Naive B cell (primary cell): ENCODE results near the gene MBP. TPM values are rescaled to one million over a fixed set of nuclear protein-coding genes. Genes with fewer than 3 reads are reported as not detected.
"Not testable (repeated sequence)": the region's sequence is repeated elsewhere in the genome, so short reads cannot be mapped to it uniquely, and the experiment has no call there.

Experiments
- ATAC-seq, 2 donors: fragments of 150-1000 bp; cut with Tn5 transposase; 2 replicates each; pipeline ENCODE4 v1.10.0; 2021; ENCODE audit warnings: low read depth in 2 of 2, mild to moderate bottlenecking in 2 of 2, moderate library complexity in 2 of 2
- DNase-seq: peaks from one replicate; pipeline ENCODE4 v3.0.0; 2022
- H3K27ac Mint-ChIP-seq, 6 donors: one replicate each; pipeline ENCODE4 v1.8.0; 2020 to 2022; ENCODE audit warnings: mild to moderate bottlenecking in 6 of 6, mixed read lengths in 6 of 6, moderate library complexity in 5 of 6, inconsistent platforms in 2 of 6
- H3K27me3 Mint-ChIP-seq, 3 donors: one replicate each; pipeline ENCODE4 v1.8.0; 2021 to 2022; ENCODE audit warnings: mixed read lengths in 3 of 3, mild to moderate bottlenecking in 1 of 3
- H3K36me3 Mint-ChIP-seq, 2 donors: one replicate each; pipeline ENCODE4 v1.8.0; 2020 to 2022; ENCODE audit warnings: mixed read lengths in 2 of 2, inconsistent platforms in 1 of 2, mild to moderate bottlenecking in 1 of 2
- H3K4me1 Mint-ChIP-seq, 3 donors: one replicate each; pipeline ENCODE4 v1.8.0; 2020 to 2022; ENCODE audit warnings: mixed read lengths in 3 of 3, inconsistent platforms in 1 of 3, mild to moderate bottlenecking in 1 of 3, moderate library complexity in 1 of 3
- H3K4me3 Mint-ChIP-seq, 8 donors: one replicate each; pipeline ENCODE4 v1.8.0; 2020 to 2022; ENCODE audit warnings: mild to moderate bottlenecking in 8 of 8, mixed read lengths in 8 of 8, moderate library complexity in 8 of 8, inconsistent platforms in 2 of 8
- H3K9me3 Mint-ChIP-seq, 7 donors: one replicate each; pipeline ENCODE4 v1.8.0; 2020 to 2022; ENCODE audit warnings: mixed read lengths in 7 of 7, mild to moderate bottlenecking in 5 of 7, inconsistent platforms in 2 of 7, moderate library complexity in 1 of 7
- polyA plus RNA-seq, 6 donors: library from polyadenylated mRNA; unstranded; fragments of 300-500 nt; fragmentation: Illumina TruSeq; gene quantifications; one replicate each; pipeline ENCODE4 v1.2.3, GENCODE V29; 2021; ENCODE audit warnings: low read depth in 6 of 6

MBP gene
- polyA plus RNA-seq, 6 donors from 2014 or later, result 35.4 to 69.2 (median 66.6) TPM

- no peak overlapping the region for H3K4me3 Mint-ChIP-seq
- ATAC-seq (no peak), DNase-seq (no peak)
- peaks cover 20 to 32% (median 23%) of the 10 kb centered on the region in 3 donors for H3K4me1 Mint-ChIP-seq
- H3K27ac Mint-ChIP-seq, result no peak overlapping the region
- no peaks in the 10 kb centered on the region for H3K27me3 Mint-ChIP-seq
- peaks cover 5 to 22% of the 10 kb centered on the region in 2 donors for H3K36me3 Mint-ChIP-seq
- H3K9me3 Mint-ChIP-seq, result peaks cover 0 to 11% (median 0%) of the 10 kb centered on the region in 7 donors
Observed at GRCh38 chr18:77022556-77022955, 110.0 kb downstream of the MBP start.

GRCh38 chr18:77022116-77022515 is 110.5 kb downstream of the MBP start:
- DNase-seq (no peak), ATAC-seq (no peak)
- H3K27me3 Mint-ChIP-seq, result no peaks in the 10 kb centered on the region
- H3K4me1 Mint-ChIP-seq, result peaks cover 20 to 32% (median 23%) of the 10 kb centered on the region in 3 donors
- no peak overlapping the region for H3K4me3 Mint-ChIP-seq
- H3K27ac Mint-ChIP-seq, result peak overlapping the region in 3 of 6 donors; percentile 24 to 56 (median 33)
- H3K9me3 Mint-ChIP-seq, result peaks cover 0 to 11% (median 0%) of the 10 kb centered on the region in 7 donors
- H3K36me3 Mint-ChIP-seq, result peaks cover 5 to 26% of the 10 kb centered on the region in 2 donors

GRCh38 chr18:77021478-77021877 is 111.1 kb downstream of the MBP start:
- Mint-ChIP-seq H3K27ac (peak overlapping the region in 3 of 6 donors; percentile 24 to 56 (median 44)), H3K36me3 (peaks cover 7 to 33% of the 10 kb centered on the region in 2 donors), H3K9me3 (peaks cover 0 to 11% (median 0%) of the 10 kb centered on the region in 7 donors), H3K4me1 (peaks cover 20 to 32% (median 23%) of the 10 kb centered on the region in 3 donors)
- not testable (repeated sequence) for H3K27me3 Mint-ChIP-seq, ATAC-seq, DNase-seq, H3K4me3 Mint-ChIP-seq

GRCh38 chr18:77021075-77021474 is 111.5 kb downstream of the MBP start:
- ATAC-seq, result no peak
- H3K27ac Mint-ChIP-seq, result peak overlapping the region in 1 of 6 donors; percentile 44
- peaks cover 0 to 11% (median 0%) of the 10 kb centered on the region in 7 donors for H3K9me3 Mint-ChIP-seq
- no peak for DNase-seq
- H3K4me3 Mint-ChIP-seq, result no peak overlapping the region
- H3K27me3 Mint-ChIP-seq, result no peaks in the 10 kb centered on the region
- peaks cover 11 to 36% of the 10 kb centered on the region in 2 donors for H3K36me3 Mint-ChIP-seq
- peaks cover 20 to 32% (median 23%) of the 10 kb centered on the region in 3 donors for H3K4me1 Mint-ChIP-seq

GRCh38 chr18:77020561-77020960 is 112.0 kb downstream of the MBP start:
- Mint-ChIP-seq H3K9me3 (peaks cover 0 to 11% (median 0%) of the 10 kb centered on the region in 7 donors), H3K27ac (no peak overlapping the region), H3K4me3 (no peak overlapping the region), H3K4me1 (peaks cover 15 to 32% (median 23%) of the 10 kb centered on the region in 3 donors), H3K36me3 (peaks cover 13 to 33% of the 10 kb centered on the region in 2 donors), H3K27me3 (no peaks in the 10 kb centered on the region)
- no peak for ATAC-seq
- no peak for DNase-seq

GRCh38 chr18:77019641-77020040 is 112.9 kb downstream of the MBP start:
- Mint-ChIP-seq H3K27ac (peak overlapping the region in 2 of 6 donors; percentile 0 to 52), H3K9me3 (peaks cover 0 to 11% (median 0%) of the 10 kb centered on the region in 7 donors), H3K27me3 (no peaks in the 10 kb centered on the region), H3K4me1 (peaks cover 15 to 32% (median 23%) of the 10 kb centered on the region in 3 donors), H3K4me3 (peak overlapping the region in 1 of 8 donors; percentile 48), H3K36me3 (peaks cover 17 to 33% of the 10 kb centered on the region in 2 donors)
- ATAC-seq (no peak), DNase-seq (no peak)

- Mint-ChIP-seq H3K9me3 (peaks cover 0 to 11% (median 0%) of the 10 kb centered on the region in 7 donors), H3K4me1 (peaks cover 13 to 29% (median 20%) of the 10 kb centered on the region in 3 donors), H3K27ac (peak overlapping the region in 3 of 6 donors; percentile 0 to 98 (median 50)), H3K36me3 (peaks cover 17 to 33% of the 10 kb centered on the region in 2 donors)
- H3K4me3 Mint-ChIP-seq, H3K27me3 Mint-ChIP-seq, DNase-seq, ATAC-seq: not testable (repeated sequence)
Observed at GRCh38 chr18:77018650-77019049, 113.9 kb downstream of the MBP start.

GRCh38 chr18:77017355-77017754 is 115.2 kb downstream of the MBP start:
- no peak for ATAC-seq
- H3K9me3 Mint-ChIP-seq, result peaks cover 0 to 11% (median 0%) of the 10 kb centered on the region in 7 donors
- no peak for DNase-seq
- H3K4me1 Mint-ChIP-seq, result peaks cover 6 to 22% (median 12%) of the 10 kb centered on the region in 3 donors
- no peaks in the 10 kb centered on the region for H3K27me3 Mint-ChIP-seq
- peak overlapping the region in 1 of 6 donors; percentile 19 for H3K27ac Mint-ChIP-seq
- no peak overlapping the region for H3K4me3 Mint-ChIP-seq
- peaks cover 17 to 33% of the 10 kb centered on the region in 2 donors for H3K36me3 Mint-ChIP-seq

GRCh38 chr18:77016936-77017335 is 115.6 kb downstream of the MBP start:
- Mint-ChIP-seq H3K36me3 (peaks cover 17 to 33% of the 10 kb centered on the region in 2 donors), H3K27ac (no peak overlapping the region)
- no peak for ATAC-seq

GRCh38 chr18:77015771-77016710 is 116.5 kb downstream of the MBP start:
- DNase-seq (no peak), ATAC-seq (no peak)
- Mint-ChIP-seq H3K4me1 (peaks cover 9 to 22% (median 12%) of the 10 kb centered on the region in 3 donors), H3K4me3 (no peak overlapping the region), H3K36me3 (peaks cover 17 to 33% of the 10 kb centered on the region in 2 donors), H3K27me3 (no peaks in the 10 kb centered on the region), H3K27ac (peak overlapping the region in 2 of 6 donors; percentile 32 to 33), H3K9me3 (peaks cover 0 to 11% (median 0%) of the 10 kb centered on the region in 7 donors)

More at GRCh38 chr18:77016936-77017335, 115.6 kb downstream of the MBP start:
- H3K9me3 Mint-ChIP-seq, result peaks cover 0 to 11% (median 0%) of the 10 kb centered on the region in 7 donors
- peaks cover 6 to 22% (median 12%) of the 10 kb centered on the region in 3 donors for H3K4me1 Mint-ChIP-seq
- H3K27me3 Mint-ChIP-seq, result no peaks in the 10 kb centered on the region
- no peak overlapping the region for H3K4me3 Mint-ChIP-seq
- DNase-seq, result no peak

- H3K4me3 Mint-ChIP-seq, result no peak overlapping the region
- H3K4me1 Mint-ChIP-seq, result peaks cover 8 to 26% (median 12%) of the 10 kb centered on the region in 3 donors
- no peak overlapping the region for H3K27ac Mint-ChIP-seq
- ATAC-seq (no peak), DNase-seq (no peak)
- H3K9me3 Mint-ChIP-seq, result peaks cover 0 to 11% (median 0%) of the 10 kb centered on the region in 7 donors
- no peaks in the 10 kb centered on the region for H3K27me3 Mint-ChIP-seq
- H3K36me3 Mint-ChIP-seq, result peaks cover 17 to 33% of the 10 kb centered on the region in 2 donors
Observed at GRCh38 chr18:77015169-77015568, 117.4 kb downstream of the MBP start.

- Mint-ChIP-seq H3K36me3 (peaks cover 17 to 38% of the 10 kb centered on the region in 2 donors), H3K4me1 (peaks cover 6 to 25% (median 10%) of the 10 kb centered on the region in 3 donors)
Observed at GRCh38 chr18:77014538-77014937, 118.0 kb downstream of the MBP start.

GRCh38 chr18:77013811-77014521 is 118.6 kb downstream of the MBP start:
- ATAC-seq, result no peak
- DNase-seq, result no peak
- H3K4me1 Mint-ChIP-seq, result peaks cover under 1 to 19% (median 10%) of the 10 kb centered on the region in 3 donors
- H3K4me3 Mint-ChIP-seq, result no peak overlapping the region
- peak overlapping the region in 2 of 6 donors; percentile 28 to 47 for H3K27ac Mint-ChIP-seq
- H3K9me3 Mint-ChIP-seq, result peaks cover 0 to 5% (median 0%) of the 10 kb centered on the region in 7 donors
- peaks cover 12 to 32% of the 10 kb centered on the region in 2 donors for H3K36me3 Mint-ChIP-seq
- H3K27me3 Mint-ChIP-seq, result no peaks in the 10 kb centered on the region

More at GRCh38 chr18:77014538-77014937, 118.0 kb downstream of the MBP start:
- Mint-ChIP-seq H3K27ac (peak overlapping the region in 1 of 6 donors; percentile 11), H3K9me3 (peaks cover 0 to 11% (median 0%) of the 10 kb centered on the region in 7 donors), H3K27me3 (no peaks in the 10 kb centered on the region), H3K4me3 (no peak overlapping the region)
- no peak for ATAC-seq
- no peak for DNase-seq
